ENCODE data around the gene PTCH1. TPM values are rescaled to one million over a fixed set of nuclear protein-coding genes. Genes with fewer than 3 reads are reported as not detected.
A peak's percentile ranks its signal among the peaks of the same experiment; 100 is the strongest.

PTCH1 gene
- total and polyA plus RNA-seq, 2 donors (not counting 1 experiment from before 2014, with no cell fraction given), result 3.3 to 20.1 TPM

GRCh38 chr9:95516221-95516733 is 494 bp downstream of the PTCH1 start:
- no peaks in the 10 kb centered on the region for H3K36me3 ChIP-seq (ENCODE audit: control insufficient read depth, insufficient read depth, low read length)
- peaks cover 4% of the 10 kb centered on the region for H3K79me2 ChIP-seq (ENCODE audit: control insufficient read depth, insufficient read depth, low read length)
- peak overlapping the region; percentile 65 to 87 (median 72) for H3K4me3 ChIP-seq (replicated peaks in 1 of 4; ENCODE audit: control extremely low read depth in 1 of 4, insufficient read depth in 1 of 4, low read depth in 3 of 4, low read length in 4 of 4)
- no peak overlapping the region for H3K9ac ChIP-seq (ENCODE audit: insufficient read depth, low read length)
- H3K27ac ChIP-seq (ENCODE audit: insufficient read depth, low read length), result no peak overlapping the region
- H2AFZ ChIP-seq (ENCODE audit: low read length), result peak overlapping the region; percentile 71
- H4K20me1 ChIP-seq (ENCODE audit: control insufficient read depth, extremely low read depth, insufficient read depth, low read length), result no peaks in the 10 kb centered on the region
- no peaks in the 10 kb centered on the region for H3K9me3 ChIP-seq (ENCODE audit: control insufficient read depth, insufficient read depth, low read depth, low read length)
- no peak for TF ChIP-seq CTCF (conservative IDR thresholded peaks at IDR 0.05 in 1 of 2, IDR thresholded peaks at IDR 0.05 in 1 of 2; ENCODE audit: low read depth in 1 of 2, low read length in 2 of 2)
- no peak for TF ChIP-seq EZH2 (IDR thresholded peaks at IDR 0.05; ENCODE audit: low read length, missing control alignments)
- DNase-seq (ENCODE audit: low read depth in 2 of 2), result peak in 1 of 2 donors; percentile 19
- peaks cover 8% of the 10 kb centered on the region for H3K4me1 ChIP-seq (ENCODE audit: control insufficient read depth, extremely low read depth, insufficient read depth, low read length)
- peak overlapping the region; percentile 94 for H3K4me2 ChIP-seq (ENCODE audit: extremely low read depth, insufficient read depth, low read length)
- peaks cover 5% of the 10 kb centered on the region for H3K27me3 ChIP-seq (ENCODE audit: control insufficient read depth, insufficient read depth, low read length)

GRCh38 chr9:95515272-95516113 is 1.3 kb downstream of the PTCH1 start:
- Histone ChIP-seq H3K27me3 (ENCODE audit: control insufficient read depth, insufficient read depth, low read length) (peaks cover 5% of the 10 kb centered on the region), H4K20me1 (ENCODE audit: control insufficient read depth, extremely low read depth, insufficient read depth, low read length) (no peaks in the 10 kb centered on the region), H3K4me2 (ENCODE audit: extremely low read depth, insufficient read depth, low read length) (peak overlapping the region; percentile 88), H3K4me1 (ENCODE audit: control insufficient read depth, extremely low read depth, insufficient read depth, low read length) (peaks cover 8% of the 10 kb centered on the region), H3K36me3 (ENCODE audit: control insufficient read depth, insufficient read depth, low read length) (no peaks in the 10 kb centered on the region), H2AFZ (ENCODE audit: low read length) (peak overlapping the region; percentile 11), H3K9me3 (ENCODE audit: control insufficient read depth, insufficient read depth, low read depth, low read length) (no peaks in the 10 kb centered on the region), H3K79me2 (ENCODE audit: control insufficient read depth, insufficient read depth, low read length) (peaks cover 4% of the 10 kb centered on the region), H3K9ac (ENCODE audit: insufficient read depth, low read length) (no peak overlapping the region), H3K4me3 (replicated peaks in 1 of 4; ENCODE audit: control extremely low read depth in 1 of 4, insufficient read depth in 1 of 4, low read depth in 3 of 4, low read length in 4 of 4) (peak overlapping the region; percentile 42 to 71 (median 54)), H3K27ac (ENCODE audit: insufficient read depth, low read length) (no peak overlapping the region)
- TF ChIP-seq EZH2 (IDR thresholded peaks at IDR 0.05; ENCODE audit: low read length, missing control alignments) (no peak), CTCF (conservative IDR thresholded peaks at IDR 0.05 in 1 of 2, IDR thresholded peaks at IDR 0.05 in 1 of 2; ENCODE audit: low read depth in 1 of 2, low read length in 2 of 2) (no peak)
- no peak for DNase-seq (ENCODE audit: low read depth in 2 of 2)

GRCh38 chr9:95514342-95514741 is 2.4 kb downstream of the PTCH1 start:
- no peak overlapping the region for H3K27ac ChIP-seq (ENCODE audit: insufficient read depth, low read length)
- no peak overlapping the region for H2AFZ ChIP-seq (ENCODE audit: low read length)
- H4K20me1 ChIP-seq (ENCODE audit: control insufficient read depth, extremely low read depth, insufficient read depth, low read length), result no peaks in the 10 kb centered on the region
- TF ChIP-seq EZH2 (IDR thresholded peaks at IDR 0.05; ENCODE audit: low read length, missing control alignments) (no peak), CTCF (conservative IDR thresholded peaks at IDR 0.05 in 1 of 2, IDR thresholded peaks at IDR 0.05 in 1 of 2; ENCODE audit: low read depth in 1 of 2, low read length in 2 of 2) (no peak)
- DNase-seq (ENCODE audit: low read depth in 2 of 2), result no peak
- H3K36me3 ChIP-seq (ENCODE audit: control insufficient read depth, insufficient read depth, low read length), result no peaks in the 10 kb centered on the region
- H3K4me3 ChIP-seq (replicated peaks in 1 of 4; ENCODE audit: control extremely low read depth in 1 of 4, insufficient read depth in 1 of 4, low read depth in 3 of 4, low read length in 4 of 4), result no peak overlapping the region
- peaks cover 5% of the 10 kb centered on the region for H3K27me3 ChIP-seq (ENCODE audit: control insufficient read depth, insufficient read depth, low read length)
- no peak overlapping the region for H3K9ac ChIP-seq (ENCODE audit: insufficient read depth, low read length)
- H3K4me1 ChIP-seq (ENCODE audit: control insufficient read depth, extremely low read depth, insufficient read depth, low read length), result peaks cover 8% of the 10 kb centered on the region
- H3K9me3 ChIP-seq (ENCODE audit: control insufficient read depth, insufficient read depth, low read depth, low read length), result no peaks in the 10 kb centered on the region
- H3K4me2 ChIP-seq (ENCODE audit: extremely low read depth, insufficient read depth, low read length), result no peak overlapping the region
- peaks cover 4% of the 10 kb centered on the region for H3K79me2 ChIP-seq (ENCODE audit: control insufficient read depth, insufficient read depth, low read length)

Data from fibroblast of lung (primary cell).